Neutrophil (primary cell): ENCODE results near the gene PLD3.

Experiments used
- H3K27ac ChIP-seq: fragments of 200-600 bp; sonication (generic); 2 replicates; pipeline ENCODE4 v1.5.1; 2016; ENCODE audit warnings: mild to moderate bottlenecking, moderate library complexity
- H3K27me3 ChIP-seq: fragments of 200-600 bp; sonication (generic); 2 replicates; pipeline ENCODE4 v1.6.0; 2016; ENCODE audit warnings: mild to moderate bottlenecking
- H3K36me3 ChIP-seq: fragments of 200-600 bp; sonication (generic); 2 replicates; pipeline ENCODE4 v1.5.1; 2017
- H3K4me1 ChIP-seq, 2 experiments: fragments of 200-600 bp in 1 of 2; sonication (generic) in 1 of 2; 1 replicate in 1 of 2; 2 replicates in 1 of 2; pipeline versions ENCODE4 v1.5.1 to v1.6.1; 2013 to 2016; ENCODE audit warnings: low read depth in 1 of 2, low read length in 1 of 2, mild to moderate bottlenecking in 1 of 2, moderate library complexity in 1 of 2; ENCODE audit not compliant: control insufficient read depth in 1 of 2, insufficient read depth in 1 of 2
- H3K4me3 ChIP-seq, 2 experiments: fragments of 200-600 bp in 1 of 2; sonication (generic) in 1 of 2; 1 replicate in 1 of 2; 2 replicates in 1 of 2; pipeline ENCODE4 v1.5.1; 2013 to 2016; ENCODE audit warnings: low read depth in 1 of 2, low read length in 1 of 2, mild to moderate bottlenecking in 1 of 2, moderate library complexity in 1 of 2
- H3K9me3 ChIP-seq: fragments of 200-600 bp; sonication (generic); 2 replicates; pipeline ENCODE4 v1.5.1; 2016
- CTCF ChIP-seq: fragments of 200-600 bp; sonication (generic); IDR thresholded peaks from 2 replicates; pipeline ENCODE4 v1.5.1; 2016; ENCODE audit warnings: antibody characterized with exemption

The PLD3 gene

GRCh38 chr19:40393894-40394815 is 45.7 kb downstream of the PLD3 start:
- TF ChIP-seq CTCF: no peak
- no peaks in the 10 kb centered on the region for H3K9me3 ChIP-seq

GRCh38 chr19:40394816-40395210 is 46.3 kb downstream of the PLD3 start:
- H3K4me3 ChIP-seq: no peak overlapping the region
- TF ChIP-seq CTCF: no peak
- peaks cover 31% of the 10 kb centered on the region for H3K27me3 ChIP-seq
- no peak overlapping the region for H3K27ac ChIP-seq
- peaks cover 7 to 8% of the 10 kb centered on the region in 2 experiments for H3K4me1 ChIP-seq
- no peaks in the 10 kb centered on the region for H3K9me3 ChIP-seq
- no peaks in the 10 kb centered on the region for H3K36me3 ChIP-seq

More at GRCh38 chr19:40393894-40394815, 45.7 kb downstream of the PLD3 start:
- Histone ChIP-seq H3K27ac (no peak overlapping the region), H3K4me3 (no peak overlapping the region), H3K36me3 (no peaks in the 10 kb centered on the region), H3K4me1 (peaks cover 7 to 8% of the 10 kb centered on the region in 2 experiments), H3K27me3 (peaks cover 26% of the 10 kb centered on the region)

GRCh38 chr19:40395956-40396355 is 47.5 kb downstream of the PLD3 start:
- Histone ChIP-seq H3K9me3 (no peaks in the 10 kb centered on the region), H3K27me3 (peaks cover 34% of the 10 kb centered on the region), H3K4me3 (no peak overlapping the region), H3K4me1 (peaks cover 7 to 8% of the 10 kb centered on the region in 2 experiments), H3K27ac (no peak overlapping the region), H3K36me3 (no peaks in the 10 kb centered on the region)
- no peak for TF ChIP-seq CTCF

- peaks cover 7 to 8% of the 10 kb centered on the region in 2 experiments for H3K4me1 ChIP-seq
- no peak for TF ChIP-seq CTCF
Observed at GRCh38 chr19:40396886-40397567, 48.5 kb downstream of the PLD3 start.

GRCh38 chr19:40397568-40397906 is 49.0 kb downstream of the PLD3 start:
- Histone ChIP-seq H3K27me3 (peaks cover 39% of the 10 kb centered on the region), H3K4me3 (no peak overlapping the region), H3K27ac (no peak overlapping the region), H3K4me1 (peaks cover 7 to 8% of the 10 kb centered on the region in 2 experiments), H3K9me3 (no peaks in the 10 kb centered on the region), H3K36me3 (no peaks in the 10 kb centered on the region)
- TF ChIP-seq CTCF: no peak

More at GRCh38 chr19:40396886-40397567, 48.5 kb downstream of the PLD3 start:
- Histone ChIP-seq H3K4me3 (no peak overlapping the region), H3K9me3 (no peaks in the 10 kb centered on the region), H3K27ac (no peak overlapping the region), H3K27me3 (peaks cover 39% of the 10 kb centered on the region), H3K36me3 (no peaks in the 10 kb centered on the region)
